Measurements from ENCODE around the gene RIMS3. TPM values are rescaled to one million over a fixed set of nuclear protein-coding genes. Genes with fewer than 3 reads are reported as not detected.
A peak's percentile ranks its signal among the peaks of the same experiment; 100 is the strongest.

RIMS3 gene
- total RNA-seq, 6 donors from 2014 or later: 2.7 to 9.9 (median 3.5) TPM

- ATAC-seq (ENCODE audit: low FRiP score in 2 of 2): no peak
- Histone ChIP-seq H3K9me3 (no peaks in the 10 kb centered on the region), H3K4me3 (no peak overlapping the region), H3K4me1 (peaks cover 0 to 5% (median 4%) of the 10 kb centered on the region in 4 donors), H3K27me3 (no peaks in the 10 kb centered on the region), H3K36me3 (no peaks in the 10 kb centered on the region), H3K27ac (no peak overlapping the region)
- DNase-seq: no peak
- TF ChIP-seq POLR2AphosphoS5 (IDR thresholded peaks at IDR 0.05): no peak
- no peak for TF ChIP-seq CTCF (IDR thresholded peaks at IDR 0.05)
- no peak for TF ChIP-seq POLR2A (IDR thresholded peaks at IDR 0.05)
- TF ChIP-seq EP300 (IDR thresholded peaks at IDR 0.05): no peak
- WGBS, 2 donors: 7 to 22% methylated on average over 1 of the region's 1 CpG
Measured at GRCh38 chr1:40676501-40676900, 11.0 kb upstream of the RIMS3 start.

- TF ChIP-seq POLR2AphosphoS5 (IDR thresholded peaks at IDR 0.05): no peak
- no peak for TF ChIP-seq CTCF (IDR thresholded peaks at IDR 0.05)
- no peak for TF ChIP-seq POLR2A (IDR thresholded peaks at IDR 0.05)
- no peak for TF ChIP-seq EP300 (IDR thresholded peaks at IDR 0.05)
- WGBS, 2 donors: 72 to 78% methylated on average over 4 of the region's 4 CpGs
- peaks cover 6 to 11% (median 9%) of the 10 kb centered on the region in 4 donors for H3K4me1 ChIP-seq
- no peaks in the 10 kb centered on the region for H3K9me3 ChIP-seq
- no peaks in the 10 kb centered on the region for H3K27me3 ChIP-seq
- H3K27ac ChIP-seq: no peak overlapping the region
- H3K36me3 ChIP-seq: no peaks in the 10 kb centered on the region
- no peak overlapping the region for H3K4me3 ChIP-seq
- DNase-seq: no peak
- no peak for ATAC-seq (ENCODE audit: low FRiP score in 2 of 2)
Measured at GRCh38 chr1:40673452-40673851, 8.0 kb upstream of the RIMS3 start.

GRCh38 chr1:40668769-40669525 lies 3.5 kb upstream of the RIMS3 start:
- H3K27ac ChIP-seq: no peak overlapping the region
- no peaks in the 10 kb centered on the region for H3K36me3 ChIP-seq
- H3K27me3 ChIP-seq: no peaks in the 10 kb centered on the region
- H3K9me3 ChIP-seq: no peaks in the 10 kb centered on the region
- TF ChIP-seq CTCF (IDR thresholded peaks at IDR 0.05) (peak; percentile 82 to 95 (median 88)), POLR2A (IDR thresholded peaks at IDR 0.05) (no peak)
- 13 to 14% methylated on average over 19 to 21 of the region's 21 CpGs for WGBS, 2 donors
- peak overlapping the region in 2 of 4 donors; percentile 26 to 33 for H3K4me3 ChIP-seq
- peak; percentile 83 to 87 for ATAC-seq (ENCODE audit: low FRiP score in 2 of 2)
- peak; percentile 82 to 89 for DNase-seq
- peaks cover 13 to 30% (median 22%) of the 10 kb centered on the region in 4 donors for H3K4me1 ChIP-seq

GRCh38 chr1:40664791-40665190 lies 691 bp downstream of the RIMS3 start:
- TF ChIP-seq POLR2A (IDR thresholded peaks at IDR 0.05) (no peak), EP300 (IDR thresholded peaks at IDR 0.05) (no peak), CTCF (IDR thresholded peaks at IDR 0.05) (no peak), POLR2AphosphoS5 (IDR thresholded peaks at IDR 0.05) (no peak)
- Histone ChIP-seq H3K4me3 (peak overlapping the region in 3 of 4 donors; percentile 86 to 94 (median 88)), H3K9me3 (no peaks in the 10 kb centered on the region), H3K4me1 (peaks cover 13 to 32% (median 22%) of the 10 kb centered on the region in 4 donors), H3K27ac (peak overlapping the region; percentile 12 to 83 (median 40)), H3K36me3 (no peaks in the 10 kb centered on the region), H3K27me3 (no peaks in the 10 kb centered on the region)
- DNase-seq (no peak), ATAC-seq (ENCODE audit: low FRiP score in 2 of 2) (no peak)
- 60 to 64% methylated on average over 1 to 2 of the region's 2 CpGs for WGBS, 2 donors

GRCh38 chr1:40664167-40664537 lies 1.3 kb downstream of the RIMS3 start:
- Histone ChIP-seq H3K27ac (no peak overlapping the region), H3K4me1 (peaks cover 13 to 32% (median 22%) of the 10 kb centered on the region in 4 donors), H3K4me3 (no peak overlapping the region), H3K9me3 (no peaks in the 10 kb centered on the region), H3K27me3 (no peaks in the 10 kb centered on the region), H3K36me3 (no peaks in the 10 kb centered on the region)
- TF ChIP-seq POLR2A (IDR thresholded peaks at IDR 0.05) (no peak), POLR2AphosphoS5 (IDR thresholded peaks at IDR 0.05) (no peak), EP300 (IDR thresholded peaks at IDR 0.05) (no peak), CTCF (IDR thresholded peaks at IDR 0.05) (no peak)
- DNase-seq (no peak), ATAC-seq (ENCODE audit: low FRiP score in 2 of 2) (no peak)
- WGBS, 2 donors: 90% methylated on average over 1 of the region's 1 CpG; no CpG with 5 or more reads in 1 of the 2 donors
